Renal pelvis (tissue), 4 donors: Measurements from ENCODE around the gene PRG2. TPM values are rescaled to one million over a fixed set of nuclear protein-coding genes. Genes with fewer than 3 reads are reported as not detected.
"Not testable (repeated sequence)": the region's sequence is repeated elsewhere in the genome, so short reads cannot be mapped to it uniquely, and the experiment has no call there.

ENCODE experiments used
- DNase-seq: peaks from one replicate; pipeline ENCODE4 v3.0.0-alpha.2; 2013
- polyA plus RNA-seq, 3 donors: library from polyadenylated mRNA; unstranded; fragments of 120-200 nt; gene quantifications; one replicate each; pipeline ENCODE4 v1.2.1, GENCODE V29; 2013; ENCODE audit not compliant: insufficient read length in 3 of 3

PRG2 gene
- polyA plus RNA-seq, 3 donors = 0.59 to 1.5 (median 0.88) TPM

DNA sequence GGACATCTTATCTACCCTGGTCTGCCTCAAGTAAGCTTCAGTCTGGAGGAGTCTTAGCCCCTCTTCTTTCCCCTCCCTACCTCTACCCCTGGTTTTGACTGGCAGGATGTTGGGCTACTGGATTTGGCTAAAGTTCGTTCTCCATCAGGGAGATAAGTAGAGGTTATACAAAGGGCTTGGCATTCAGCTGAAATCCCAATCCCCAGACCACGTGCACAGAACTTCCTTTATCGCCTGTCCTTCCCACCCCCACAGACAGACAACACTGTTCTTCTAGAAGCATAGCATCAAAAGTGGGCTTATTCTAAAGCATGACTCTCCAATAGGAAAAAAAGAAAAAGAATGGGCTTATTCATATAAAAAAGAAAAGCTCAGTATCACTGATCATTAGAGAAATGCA lies 17.3 kb downstream of the PRG2 start:
- no peak for DNase-seq

DNA sequence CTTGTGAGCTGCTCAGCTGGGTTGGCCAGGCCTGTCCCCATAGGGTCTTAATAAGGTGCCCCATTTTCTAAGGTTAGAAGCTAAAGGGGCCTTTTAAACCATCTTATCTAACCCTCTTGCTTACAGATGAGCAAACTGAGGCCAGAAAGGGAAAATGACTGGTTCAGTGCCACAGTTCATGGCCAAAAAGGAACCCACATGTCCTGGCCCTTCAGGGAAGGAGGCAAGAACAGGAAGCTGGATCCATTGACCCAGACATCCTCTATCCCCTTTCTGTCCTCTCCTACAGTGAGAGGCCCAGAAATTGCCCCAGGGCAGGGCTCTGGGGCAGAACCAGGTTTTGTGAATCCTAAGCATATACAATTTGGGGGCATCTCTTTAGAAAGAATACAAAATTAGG lies 19.5 kb downstream of the PRG2 start:
- no peak for DNase-seq

DNA sequence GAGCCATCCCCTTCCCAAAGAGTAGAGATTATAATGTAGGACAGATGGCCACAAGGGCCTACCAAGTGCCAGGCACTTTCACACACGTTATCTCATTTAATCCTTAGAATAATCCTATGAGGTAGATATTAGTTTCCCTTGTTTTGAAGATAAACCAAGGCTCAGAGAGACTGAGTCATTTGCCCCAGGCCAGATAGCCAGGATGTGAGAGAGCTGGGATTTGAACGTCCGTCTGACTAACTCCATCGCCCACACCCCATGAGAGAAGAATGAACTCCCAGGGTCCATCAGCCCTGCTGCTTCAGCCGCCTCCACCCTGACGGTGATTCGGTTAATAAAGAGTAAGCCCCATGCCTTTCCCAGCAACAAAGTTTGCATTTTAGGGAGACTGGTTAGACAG lies 20.2 kb downstream of the PRG2 start:
- DNase-seq = no peak

DNA sequence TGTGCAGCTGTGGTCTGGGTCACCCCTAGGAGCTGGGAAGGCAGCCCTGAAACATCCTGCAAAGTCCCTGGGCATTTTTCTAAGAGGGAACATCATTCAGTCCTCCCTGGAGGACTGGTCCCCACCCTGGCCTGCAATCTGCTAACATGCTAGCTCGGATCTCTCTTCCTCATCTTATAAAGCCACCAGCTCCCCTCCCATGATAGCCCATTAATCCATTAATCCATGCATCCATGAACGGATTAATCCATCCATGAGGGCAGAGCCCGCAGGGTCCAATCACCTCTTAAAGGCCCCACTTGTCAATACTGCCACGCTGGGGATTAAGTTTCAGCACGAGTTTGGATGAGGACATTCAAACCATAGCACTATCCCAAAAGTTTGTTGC lies 21.6 kb downstream of the PRG2 start:
- no peak for DNase-seq

DNA sequence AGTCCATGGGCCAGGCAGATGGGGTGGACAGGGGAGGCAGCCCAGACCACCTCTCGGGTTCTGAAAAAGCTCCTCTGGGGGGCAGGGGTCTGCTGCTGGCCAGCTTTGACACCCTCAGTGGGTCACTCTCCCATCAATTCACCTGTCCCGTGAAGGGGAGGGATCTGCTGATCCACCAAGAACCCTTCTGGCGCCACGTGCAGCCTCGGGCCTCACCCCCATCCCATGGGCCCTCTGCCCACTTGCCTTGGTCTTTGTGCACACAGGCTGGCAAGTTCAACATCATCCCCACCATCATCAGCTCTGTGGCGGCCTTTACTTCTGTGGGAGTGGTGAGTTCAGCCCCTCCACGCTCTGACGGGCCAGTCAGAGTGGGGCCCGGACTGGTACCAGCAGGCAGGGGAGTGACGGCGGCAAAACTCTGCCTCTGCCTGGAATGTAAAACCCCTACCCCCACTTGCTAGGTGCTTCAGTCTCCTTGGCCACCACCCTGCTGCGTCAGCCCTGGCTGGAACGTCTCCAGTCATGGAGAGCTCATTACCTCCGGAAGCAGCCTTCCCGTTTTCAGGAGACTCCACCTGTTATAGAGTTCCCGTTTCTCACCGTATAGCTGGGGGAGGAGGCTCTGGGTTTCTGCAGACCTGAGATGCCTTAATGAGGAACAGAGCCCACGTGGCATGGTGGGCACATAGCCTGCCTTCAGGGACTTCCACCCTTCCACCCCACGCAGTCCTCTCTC lies 22.2 kb downstream of the PRG2 start:
- DNase-seq = no peak

DNA sequence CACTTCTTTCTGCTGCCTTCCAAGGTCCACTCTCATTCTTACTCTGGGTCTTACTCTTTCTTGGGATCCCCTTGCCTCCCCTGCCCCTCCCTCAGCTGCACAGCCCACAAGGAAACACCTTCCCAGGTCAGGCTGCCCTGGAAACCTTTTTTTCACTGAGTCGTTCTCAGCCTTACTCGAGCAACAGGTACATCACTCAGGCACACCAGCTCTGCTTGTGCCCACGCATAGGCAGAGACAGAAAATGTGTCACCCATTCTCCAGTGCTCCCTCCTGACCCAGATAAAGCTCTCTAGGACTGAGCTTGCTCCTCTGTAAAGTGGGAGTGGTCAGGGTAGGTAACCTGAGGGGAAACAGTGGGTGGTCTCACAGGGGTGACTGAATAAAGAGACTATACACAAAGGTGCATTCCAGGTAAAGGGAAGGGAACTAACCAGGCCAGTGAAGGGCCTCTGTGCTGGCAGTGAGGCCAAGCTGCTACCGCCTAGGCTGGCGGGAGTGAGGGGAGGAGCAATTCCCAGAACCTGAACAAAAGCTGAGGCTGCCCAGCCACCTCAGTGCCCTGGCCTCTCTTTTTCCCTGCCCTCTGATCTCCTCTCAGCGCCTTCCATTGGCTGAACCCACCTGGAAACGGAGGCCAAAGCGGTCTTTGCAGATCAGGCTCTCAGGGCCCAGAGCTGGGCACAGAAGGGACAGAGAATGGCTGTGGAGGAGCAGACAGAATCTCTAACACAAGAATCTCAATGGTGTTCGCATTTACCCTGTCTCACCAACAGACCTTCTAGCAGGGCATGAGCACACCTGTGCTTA lies 25.4 kb downstream of the PRG2 start:
- DNase-seq = no peak

GRCh38 chr11:57363131-57364080 lies 27.0 kb downstream of the PRG2 start:
- no peak for DNase-seq

DNA sequence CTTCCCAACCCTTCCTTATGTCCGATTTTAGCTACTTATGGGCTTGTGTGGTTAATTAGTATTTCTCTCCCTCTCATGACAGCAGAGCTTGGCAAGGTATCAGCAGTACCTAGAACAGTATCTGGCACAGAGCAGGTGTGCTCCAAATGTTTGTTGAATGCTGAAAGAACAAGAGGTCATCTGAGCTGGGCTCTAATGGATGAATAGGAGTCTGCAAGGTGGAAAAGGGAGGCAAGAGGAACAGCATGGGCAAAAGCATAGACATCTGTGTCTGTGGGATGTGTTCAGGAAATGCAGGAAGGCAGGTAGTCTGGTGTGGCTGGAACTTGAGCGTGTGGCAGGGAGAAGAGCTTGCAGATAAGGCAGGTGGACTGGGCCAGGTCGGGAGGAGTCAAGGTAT lies 28.5 kb downstream of the PRG2 start:
- no peak for DNase-seq

GRCh38 chr11:57361420-57361819 lies 29.0 kb downstream of the PRG2 start:
- not testable (repeated sequence) for DNase-seq

GRCh38 chr11:57360991-57361390 lies 29.5 kb downstream of the PRG2 start:
- no peak for DNase-seq

- no peak for DNase-seq
Measured at GRCh38 chr11:57359896-57360690, 30.4 kb downstream of the PRG2 start.

DNA sequence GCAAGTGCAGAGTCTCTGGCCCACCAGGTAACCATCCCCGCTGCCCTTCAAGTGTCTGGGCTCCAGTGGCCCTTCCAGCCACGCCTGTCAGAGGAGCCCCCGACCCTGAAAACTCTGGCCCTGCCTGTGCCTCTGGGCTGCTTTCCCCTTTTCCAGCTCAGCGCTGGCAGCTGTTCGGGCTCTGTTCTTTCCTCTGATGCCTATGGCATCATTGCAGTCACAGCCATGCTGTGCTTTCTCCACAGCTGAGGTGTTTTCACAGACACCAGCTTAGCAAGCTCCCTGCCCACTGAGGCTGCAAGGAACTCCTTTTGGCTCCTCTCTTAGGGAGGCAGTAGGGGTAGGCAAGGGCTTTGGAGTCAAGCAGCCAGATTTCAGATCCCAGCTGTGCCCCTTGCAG lies 31.1 kb downstream of the PRG2 start:
- no peak for DNase-seq

GRCh38 chr11:57358991-57359390 lies 31.5 kb downstream of the PRG2 start:
- DNase-seq = no peak

DNA sequence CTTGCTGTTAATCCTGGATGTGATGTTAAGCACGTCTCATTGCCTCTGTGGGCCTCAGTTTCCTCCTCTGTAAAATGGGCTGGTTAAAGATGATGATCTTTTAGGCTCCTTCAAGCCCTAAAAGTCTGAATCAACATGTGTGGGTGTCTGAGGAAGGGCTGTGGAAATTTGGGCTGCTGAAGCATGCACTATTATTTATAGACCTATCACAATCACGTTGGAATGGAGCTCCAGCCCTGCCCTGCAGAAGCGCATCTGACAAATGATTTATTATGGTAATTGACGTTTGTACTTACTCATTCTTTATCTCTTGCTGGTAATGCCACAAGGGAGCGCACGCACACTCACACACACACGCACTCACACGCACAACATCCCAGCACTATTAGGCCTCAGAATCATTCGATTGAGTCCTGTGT lies 31.9 kb downstream of the PRG2 start:
- DNase-seq = no peak

- no peak for DNase-seq
Measured at GRCh38 chr11:57357856-57358255, 32.6 kb downstream of the PRG2 start.

- DNase-seq = no peak
Measured at GRCh38 chr11:57357310-57357709, 33.1 kb downstream of the PRG2 start.

GRCh38 chr11:57356268-57356667 lies 34.2 kb downstream of the PRG2 start:
- no peak for DNase-seq

- no peak for DNase-seq
Measured at GRCh38 chr11:57354699-57355098, 35.8 kb downstream of the PRG2 start.

- DNase-seq = no peak
Measured at GRCh38 chr11:57353852-57354251, 36.6 kb downstream of the PRG2 start.

DNA sequence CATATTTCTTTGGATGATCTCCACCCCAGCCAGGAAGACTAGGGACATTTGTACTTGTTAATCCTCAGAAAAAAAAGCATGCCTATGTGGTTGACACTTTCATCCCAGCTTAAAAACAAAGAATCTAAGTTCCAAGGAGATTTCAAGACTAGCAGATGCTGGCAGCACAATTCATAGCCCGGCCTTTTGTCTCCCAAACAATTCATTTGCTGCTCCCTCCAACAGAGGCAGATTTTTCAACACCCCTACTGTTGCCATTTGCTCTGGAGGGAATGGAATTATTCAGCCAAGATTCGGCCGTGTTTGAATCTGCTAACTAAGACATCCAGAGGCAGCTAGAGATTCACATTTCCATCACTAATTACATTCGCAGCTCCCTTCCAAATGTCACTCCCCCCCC lies 37.0 kb downstream of the PRG2 start:
- DNase-seq = no peak

GRCh38 chr11:57353036-57353435 lies 37.4 kb downstream of the PRG2 start:
- DNase-seq = no peak
